Measurements from ENCODE around the gene CCL17. TPM values are rescaled to one million over a fixed set of nuclear protein-coding genes. Genes with fewer than 3 reads are reported as not detected.

The CCL17 gene
- total and polyA plus RNA-seq, 8 donors: 0.43 to 6.4 (median 1.1) TPM; not detected in 5

- peak; percentile 39 for ATAC-seq
- no peak overlapping the region for H3K4me3 ChIP-seq
- TF ChIP-seq CTCF (IDR thresholded peaks at IDR 0.05): no peak
- H3K4me1 ChIP-seq: peaks cover 0 to 10% of the 10 kb centered on the region in 2 donors
- H3K9me3 ChIP-seq: no peaks in the 10 kb centered on the region
- intact Hi-C loops (cut with DNase I): loop anchor here in 1 of 2 donors (10.0 kb wide), 1 partner anchor 105 kb away; no protein-coding TSS in a partner anchor
- H3K27me3 ChIP-seq: no peaks in the 10 kb centered on the region
- DNase-seq: no peak
- H3K27ac ChIP-seq: no peak overlapping the region
- no peaks in the 10 kb centered on the region for H3K36me3 ChIP-seq
Observed at GRCh38 chr16:57409870-57410587, 5.5 kb downstream of the CCL17 start.

GRCh38 chr16:57411362-57411976 lies 6.9 kb downstream of the CCL17 start:
- Histone ChIP-seq H3K9me3 (no peaks in the 10 kb centered on the region), H3K27ac (no peak overlapping the region), H3K27me3 (no peaks in the 10 kb centered on the region), H3K36me3 (no peaks in the 10 kb centered on the region), H3K4me1 (peaks cover 0 to 12% of the 10 kb centered on the region in 2 donors), H3K4me3 (no peak overlapping the region)
- no peak for TF ChIP-seq CTCF (IDR thresholded peaks at IDR 0.05)
- ATAC-seq: no peak
- intact Hi-C loops (cut with DNase I): loop anchor here in 1 of 2 donors (10.0 kb wide), 1 partner anchor 107 kb away; no protein-coding TSS in a partner anchor
- no peak for DNase-seq

GRCh38 chr16:57412584-57412983 lies 8.0 kb downstream of the CCL17 start:
- Histone ChIP-seq H3K4me3 (no peak overlapping the region), H3K27me3 (no peaks in the 10 kb centered on the region), H3K36me3 (no peaks in the 10 kb centered on the region), H3K9me3 (no peaks in the 10 kb centered on the region), H3K27ac (no peak overlapping the region), H3K4me1 (peaks cover 5 to 23% of the 10 kb centered on the region in 2 donors)
- ATAC-seq (no peak), DNase-seq (no peak)
- no peak for TF ChIP-seq CTCF (IDR thresholded peaks at IDR 0.05)
- intact Hi-C loops (cut with DNase I): loop anchor here in 1 of 2 donors (10.0 kb wide), 1 partner anchor 108 kb away; no protein-coding TSS in a partner anchor

GRCh38 chr16:57413301-57413730 lies 8.7 kb downstream of the CCL17 start:
- Histone ChIP-seq H3K4me1 (peaks cover 6 to 30% of the 10 kb centered on the region in 2 donors), H3K4me3 (no peak overlapping the region), H3K27me3 (no peaks in the 10 kb centered on the region), H3K36me3 (no peaks in the 10 kb centered on the region), H3K9me3 (no peaks in the 10 kb centered on the region), H3K27ac (no peak overlapping the region)
- ATAC-seq (no peak), DNase-seq (no peak)
- TF ChIP-seq CTCF (IDR thresholded peaks at IDR 0.05): no peak
- intact Hi-C loops (cut with DNase I): loop anchor here in 1 of 2 donors (10.0 kb wide), 1 partner anchor 109 kb away; no protein-coding TSS in a partner anchor

- intact Hi-C loops (cut with DNase I): loop anchor here in 1 of 2 donors (10.0 kb wide), 1 partner anchor 109 kb away; no protein-coding TSS in a partner anchor
- Histone ChIP-seq H3K4me1 (peaks cover 6 to 34% of the 10 kb centered on the region in 2 donors), H3K27me3 (no peaks in the 10 kb centered on the region), H3K9me3 (no peaks in the 10 kb centered on the region), H3K27ac (no peak overlapping the region), H3K36me3 (no peaks in the 10 kb centered on the region), H3K4me3 (no peak overlapping the region)
- ATAC-seq (no peak), DNase-seq (no peak)
- TF ChIP-seq CTCF (IDR thresholded peaks at IDR 0.05): no peak
Observed at GRCh38 chr16:57413733-57414132, 9.2 kb downstream of the CCL17 start.

All from left lung (tissue), 10 donors.